ENCODE measurements around the gene PRSS27.

Gene PRSS27

DNA sequence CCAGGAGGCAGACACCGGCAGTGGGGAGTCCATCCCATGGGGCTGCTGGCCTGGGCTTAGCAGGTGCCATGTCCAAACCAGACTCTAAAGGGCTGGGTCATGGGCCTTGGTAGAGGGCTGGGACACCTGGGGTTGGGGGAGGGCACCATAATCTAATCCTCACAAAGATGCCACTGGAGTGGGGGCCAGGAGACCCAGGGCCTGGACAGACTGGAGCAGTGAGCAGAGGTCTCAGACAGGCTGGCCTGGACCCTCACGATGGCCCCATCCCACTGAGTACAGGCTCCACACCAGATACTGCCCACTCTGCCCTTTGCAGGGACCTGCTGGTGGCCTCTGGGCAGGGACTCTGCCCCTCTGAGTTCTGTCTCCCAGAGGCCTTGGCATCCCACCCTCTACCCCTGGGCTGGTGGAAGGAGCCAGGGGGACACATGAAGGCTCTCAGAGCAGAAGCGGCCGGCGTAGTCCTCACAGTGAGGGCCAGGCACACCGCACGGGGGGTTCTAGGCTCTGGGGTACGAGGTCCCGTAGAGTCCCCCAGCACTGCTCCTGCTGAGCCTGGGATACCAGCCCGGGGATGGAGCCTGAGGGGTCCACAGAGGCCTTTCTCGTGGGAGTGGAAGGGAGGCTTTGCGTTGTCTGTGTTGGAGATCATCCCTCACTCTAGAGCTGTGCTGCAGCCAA is 22.4 kb upstream of the PRSS27 start:
- TF ChIP-seq CTCF (IDR thresholded peaks at IDR 0.05; ENCODE audit: insufficient read depth, low read length, missing control alignments), result no peak
- no peak for DNase-seq (ENCODE audit: low read depth, low spot score)
- ChIA-PET CTCF (no interaction called here), POLR2A (no interaction called here)
- no peak overlapping the region for H3K4me3 ChIP-seq (ENCODE audit: low read depth, low read length)

- H3K4me3 ChIP-seq (ENCODE audit: low read depth, low read length), result no peak overlapping the region
- ChIA-PET CTCF (interaction anchor here (1.0 to 1.8 kb wide), 2 partner anchors 19 to 186 kb away, joined by 3 to 4 read pairs; no protein-coding TSS in a partner anchor), POLR2A (no interaction called here)
- TF ChIP-seq CTCF (IDR thresholded peaks at IDR 0.05; ENCODE audit: insufficient read depth, low read length, missing control alignments), result no peak
- DNase-seq (ENCODE audit: low read depth, low spot score), result no peak
Measured at GRCh38 chr16:2741168-2741567, 21.1 kb upstream of the PRSS27 start.

- POLR2A ChIA-PET, result no interaction called here
- CTCF ChIA-PET, result interaction anchor here (1.4 to 1.8 kb wide), 2 partner anchors 13 to 186 kb away, joined by 3 to 4 read pairs; no protein-coding TSS in a partner anchor
- no peak for TF ChIP-seq CTCF (IDR thresholded peaks at IDR 0.05; ENCODE audit: insufficient read depth, low read length, missing control alignments)
- no peak overlapping the region for H3K4me3 ChIP-seq (ENCODE audit: low read depth, low read length)
- no peak for DNase-seq (ENCODE audit: low read depth, low spot score)
Measured at GRCh38 chr16:2740476-2740875, 20.5 kb upstream of the PRSS27 start.

GRCh38 chr16:2739625-2740430 is 19.8 kb upstream of the PRSS27 start:
- POLR2A ChIA-PET, result no interaction called here
- TF ChIP-seq CTCF (IDR thresholded peaks at IDR 0.05; ENCODE audit: insufficient read depth, low read length, missing control alignments), result no peak
- no peak for DNase-seq (ENCODE audit: low read depth, low spot score)
- H3K4me3 ChIP-seq (ENCODE audit: low read depth, low read length), result no peak overlapping the region
- CTCF ChIA-PET, result interaction anchor here (1.2 to 1.8 kb wide), 4 partner anchors 11 to 187 kb away, joined by 3 to 4 read pairs (median 3); no protein-coding TSS in a partner anchor

- ChIA-PET CTCF (interaction anchor here (1.2 to 1.5 kb wide), 2 partner anchors 12 to 14 kb away, joined by 3 read pairs; no protein-coding TSS in a partner anchor), POLR2A (no interaction called here)
- DNase-seq (ENCODE audit: low read depth, low spot score), result no peak
- TF ChIP-seq CTCF (IDR thresholded peaks at IDR 0.05; ENCODE audit: insufficient read depth, low read length, missing control alignments), result no peak
- H3K4me3 ChIP-seq (ENCODE audit: low read depth, low read length), result no peak overlapping the region
Measured at GRCh38 chr16:2738615-2739014, 18.6 kb upstream of the PRSS27 start.

GRCh38 chr16:2737895-2738418 is 17.9 kb upstream of the PRSS27 start:
- POLR2A ChIA-PET, result no interaction called here
- CTCF ChIA-PET, result interaction anchor here (1.5 kb wide), 1 partner anchor 14 kb away, joined by 3 read pairs; no protein-coding TSS in a partner anchor

More at GRCh38 chr16:2737895-2738418, 17.9 kb upstream of the PRSS27 start:
- TF ChIP-seq CTCF (IDR thresholded peaks at IDR 0.05; ENCODE audit: insufficient read depth, low read length, missing control alignments), result no peak
- no peak for DNase-seq (ENCODE audit: low read depth, low spot score)
- no peak overlapping the region for H3K4me3 ChIP-seq (ENCODE audit: low read depth, low read length)

Measured in AG04449 (cell line).